Mucosa of rectum (tissue), 2 donors: ENCODE results near the gene RMND5A.
"Not testable (repeated sequence)": the region's sequence is repeated elsewhere in the genome, so short reads cannot be mapped to it uniquely, and the experiment has no call there.

Source experiments
- H3K27ac ChIP-seq, 2 donors: one replicate each; pipeline ENCODE4 v1.7.0; 2013; ENCODE audit warnings: inconsistent platforms in 2 of 2, low read depth in 2 of 2, low read length in 2 of 2
- H3K27me3 ChIP-seq, 2 donors: one replicate each; pipeline ENCODE4 v1.7.0; 2013; ENCODE audit warnings: low read length in 2 of 2; ENCODE audit not compliant: control insufficient read depth in 2 of 2, insufficient read depth in 2 of 2
- H3K36me3 ChIP-seq, 2 donors: one replicate each; pipeline ENCODE4 v1.7.0; 2013; ENCODE audit warnings: low read length in 2 of 2; ENCODE audit not compliant: control insufficient read depth in 2 of 2, insufficient read depth in 2 of 2
- H3K4me1 ChIP-seq, 2 donors: one replicate each; pipeline ENCODE4 v1.7.0; 2013; ENCODE audit warnings: low read length in 2 of 2, mild to moderate bottlenecking in 1 of 2; ENCODE audit not compliant: control insufficient read depth in 2 of 2, insufficient read depth in 2 of 2
- H3K4me3 ChIP-seq, 2 donors: one replicate each; pipeline ENCODE4 v1.7.0; 2013; ENCODE audit warnings: low read length in 2 of 2
- H3K9ac ChIP-seq, 2 donors: one replicate each; pipeline ENCODE4 v1.7.0; 2013; ENCODE audit warnings: low read length in 2 of 2, low read depth in 1 of 2, mild to moderate bottlenecking in 1 of 2
- H3K9me3 ChIP-seq, 2 donors: one replicate each; pipeline ENCODE4 v1.7.0; 2013; ENCODE audit warnings: low read length in 2 of 2; ENCODE audit not compliant: control insufficient read depth in 2 of 2
- donor health status: healthy.
- donor health status: Normal muscosa, but diverticular disease.

RMND5A gene

DNA sequence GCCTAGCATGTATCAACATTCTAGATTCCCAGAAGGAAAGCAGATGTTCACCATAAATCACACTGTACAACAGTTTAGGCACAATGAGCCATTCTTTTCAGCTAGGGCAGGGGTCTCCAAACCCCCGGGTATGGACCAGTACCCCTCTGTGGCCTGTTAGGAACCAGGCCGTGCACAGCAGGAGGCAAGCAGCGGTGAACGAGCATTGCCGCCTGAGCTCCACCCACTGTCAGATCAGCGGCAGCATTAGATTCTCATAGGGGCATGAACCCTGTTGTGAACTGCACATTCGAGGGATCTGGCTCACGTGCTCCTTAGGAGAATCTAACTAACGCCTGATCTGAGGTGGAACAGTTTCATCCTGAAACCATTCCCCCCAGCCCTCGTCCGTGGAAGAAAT lies 19.8 kb downstream of the RMND5A start:
- not testable (repeated sequence) for H3K27ac ChIP-seq, H3K9ac ChIP-seq

DNA sequence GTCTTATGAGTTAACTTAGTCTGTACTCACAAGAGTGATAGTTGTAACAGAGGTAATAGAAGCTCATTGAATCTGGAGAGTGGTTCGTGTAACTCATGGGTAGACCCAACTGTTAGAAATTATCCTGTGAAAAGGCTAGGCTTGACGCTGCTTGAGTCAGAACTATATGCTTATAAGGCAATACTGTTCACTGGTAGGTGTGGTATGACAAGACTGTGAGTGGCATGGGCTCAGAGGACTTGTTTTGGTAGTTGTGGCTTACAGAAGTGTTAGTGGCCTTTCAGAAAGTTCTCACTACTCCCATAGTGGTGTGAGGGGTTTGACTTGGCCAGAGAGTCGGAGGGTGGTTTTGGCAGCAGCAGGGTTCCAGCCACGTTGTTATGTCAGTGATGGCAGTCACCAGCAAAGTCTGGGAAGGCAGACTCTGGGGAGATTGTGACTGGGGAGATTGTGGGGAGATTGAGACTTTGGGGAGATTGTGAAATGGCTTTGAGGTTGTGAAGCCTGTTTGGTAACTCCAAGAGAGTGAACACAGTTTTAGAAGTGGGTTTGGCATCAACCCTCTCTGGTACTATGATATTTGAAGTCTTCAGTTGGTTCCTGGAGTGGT lies 21.9 kb downstream of the RMND5A start:
- not testable (repeated sequence) for H3K9ac ChIP-seq

More for the DNA sequence above, 19.8 kb downstream of the RMND5A start:
- not testable (repeated sequence) for H3K4me3 ChIP-seq, H3K36me3 ChIP-seq, H3K27me3 ChIP-seq, H3K4me1 ChIP-seq, H3K9me3 ChIP-seq

DNA sequence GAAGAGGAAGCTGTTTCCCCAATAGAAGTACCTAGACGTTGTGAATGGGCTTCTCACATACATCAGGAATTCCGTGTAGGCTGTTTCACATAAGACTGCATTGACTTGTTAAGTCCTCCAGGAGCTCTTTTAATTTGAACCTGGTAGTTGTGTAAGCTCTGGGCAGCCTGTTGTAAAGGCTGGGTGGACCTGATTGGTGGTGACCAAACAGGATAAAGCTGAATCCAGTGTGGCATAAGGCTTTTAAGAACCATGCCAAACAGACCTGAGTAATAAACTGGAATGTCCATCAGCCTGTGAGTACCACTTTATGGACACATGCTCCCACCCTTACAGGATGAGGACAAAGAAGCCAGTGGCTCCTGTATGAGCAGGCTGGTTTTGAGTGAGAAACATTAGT lies 24.1 kb downstream of the RMND5A start:
- H3K9me3 ChIP-seq: no peaks in the 10 kb centered on the region
- H3K36me3 ChIP-seq: peaks cover 7 to 9% of the 10 kb centered on the region in 2 donors
- H3K9ac ChIP-seq: no peak overlapping the region
- no peak overlapping the region for H3K4me3 ChIP-seq
- H3K4me1 ChIP-seq: peaks cover 7 to 11% of the 10 kb centered on the region in 2 donors
- no peaks in the 10 kb centered on the region for H3K27me3 ChIP-seq
- H3K27ac ChIP-seq: no peak overlapping the region

More for the DNA sequence above, 21.9 kb downstream of the RMND5A start:
- H3K4me3 ChIP-seq, H3K27me3 ChIP-seq, H3K27ac ChIP-seq, H3K9me3 ChIP-seq, H3K4me1 ChIP-seq, H3K36me3 ChIP-seq: not testable (repeated sequence)

DNA sequence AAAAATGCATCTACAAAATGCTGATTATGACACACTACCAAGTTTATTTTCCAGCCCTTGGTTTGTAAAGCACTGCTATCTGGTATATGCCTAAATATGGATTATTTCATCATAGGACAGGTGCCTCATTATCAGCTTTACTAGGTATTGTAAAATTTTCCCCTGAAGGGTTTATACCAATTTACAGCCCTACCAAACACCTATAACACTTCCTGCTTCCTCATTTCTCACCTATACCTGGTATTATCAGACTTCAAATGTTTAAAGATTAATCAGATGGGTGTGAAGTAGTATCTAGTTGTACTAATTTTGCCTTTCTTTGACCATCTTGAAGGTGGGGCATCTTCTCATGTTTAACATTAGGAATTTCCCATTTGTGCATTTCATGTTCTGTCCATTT lies 26.8 kb downstream of the RMND5A start:
- H3K4me1 ChIP-seq: peaks cover 7 to 11% of the 10 kb centered on the region in 2 donors
- peaks cover 11 to 14% of the 10 kb centered on the region in 2 donors for H3K36me3 ChIP-seq
- peak overlapping the region; percentile 33 to 48 for H3K27ac ChIP-seq
- H3K9me3 ChIP-seq: peaks cover 0 to 2% of the 10 kb centered on the region in 2 donors
- no peaks in the 10 kb centered on the region for H3K27me3 ChIP-seq
- H3K4me3 ChIP-seq: peak overlapping the region in 1 of 2 donors; percentile 0
- no peak overlapping the region for H3K9ac ChIP-seq

DNA sequence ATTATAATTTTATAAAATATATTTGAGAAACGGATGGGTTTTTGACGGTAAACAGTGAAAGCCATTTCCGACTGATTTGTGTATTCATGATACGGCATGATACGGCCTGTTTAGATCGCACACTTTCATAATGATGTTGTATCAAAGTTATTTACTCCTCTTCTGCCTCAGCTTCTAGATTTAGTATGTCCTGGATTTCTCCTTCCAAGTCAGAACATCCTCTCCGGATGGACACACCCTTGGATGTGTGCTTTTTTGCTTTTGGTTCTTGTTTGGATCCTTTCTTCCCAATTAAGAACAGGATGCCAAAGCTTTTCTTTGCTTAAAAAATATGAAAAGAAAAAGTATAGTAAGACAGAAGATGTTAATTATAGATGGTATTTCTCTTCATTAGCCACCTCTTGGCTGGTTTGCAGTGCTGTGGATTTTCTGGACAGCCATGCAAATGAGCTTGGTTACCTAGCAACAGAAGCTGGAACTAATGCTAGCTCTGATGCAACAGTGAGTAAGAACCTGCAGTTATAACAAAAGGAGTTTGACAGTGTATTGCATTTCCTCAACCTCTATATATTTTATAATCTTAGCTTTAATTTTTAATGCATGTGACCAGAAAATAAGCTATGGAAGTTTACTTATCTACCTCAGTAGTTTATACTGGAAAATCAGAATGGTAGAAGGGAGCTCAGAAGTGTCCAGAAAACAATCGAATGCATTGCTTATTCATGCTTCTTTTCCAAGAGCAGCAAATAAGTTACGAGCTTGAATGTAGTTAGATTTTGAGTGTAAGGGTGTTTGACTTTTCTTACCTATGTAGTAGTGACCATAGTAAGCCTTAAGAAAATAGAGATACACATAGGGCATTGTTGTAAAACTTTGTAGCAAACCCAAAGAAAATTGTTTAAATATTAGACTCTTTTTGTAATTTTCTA lies 27.9 kb downstream of the RMND5A start:
- Histone ChIP-seq H3K9me3 (peaks cover 0 to 2% of the 10 kb centered on the region in 2 donors), H3K9ac (no peak overlapping the region), H3K27me3 (no peaks in the 10 kb centered on the region), H3K4me3 (no peak overlapping the region), H3K36me3 (peaks cover 20 to 22% of the 10 kb centered on the region in 2 donors), H3K4me1 (peaks cover 7 to 11% of the 10 kb centered on the region in 2 donors), H3K27ac (no peak overlapping the region)

DNA sequence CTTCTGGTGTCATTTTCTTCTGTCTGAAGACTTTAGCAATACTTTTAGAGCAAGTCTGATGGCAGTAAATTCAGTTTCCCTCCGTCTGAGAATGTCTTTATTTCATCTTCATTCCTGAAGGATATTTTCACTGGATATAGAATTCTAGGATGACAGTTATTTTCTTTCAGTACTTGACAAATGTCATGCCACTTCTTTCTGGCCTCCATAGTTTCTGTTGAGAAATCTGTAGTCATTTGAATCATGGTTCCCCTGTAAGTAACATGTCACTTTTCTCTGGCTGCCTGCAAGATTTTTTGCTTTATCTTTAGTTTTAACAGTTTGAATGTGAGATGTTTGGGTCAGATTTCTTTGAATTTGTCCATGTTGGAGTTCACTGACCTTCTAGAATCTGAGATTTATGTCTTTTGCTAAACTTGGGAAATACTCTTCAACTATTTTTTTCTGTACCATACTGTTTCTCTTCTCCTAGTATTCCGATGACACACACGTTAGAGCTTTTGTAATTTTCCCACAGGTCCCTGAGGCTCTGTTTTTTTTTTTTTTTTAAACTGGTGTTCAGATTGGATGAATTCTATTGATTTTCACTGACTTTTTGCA lies 30.2 kb downstream of the RMND5A start:
- Histone ChIP-seq H3K36me3 (peaks cover 21 to 25% of the 10 kb centered on the region in 2 donors), H3K27me3 (no peaks in the 10 kb centered on the region), H3K4me1 (peaks cover 7 to 11% of the 10 kb centered on the region in 2 donors), H3K4me3 (no peak overlapping the region), H3K9me3 (peaks cover 0 to 2% of the 10 kb centered on the region in 2 donors), H3K9ac (no peak overlapping the region), H3K27ac (no peak overlapping the region)

DNA sequence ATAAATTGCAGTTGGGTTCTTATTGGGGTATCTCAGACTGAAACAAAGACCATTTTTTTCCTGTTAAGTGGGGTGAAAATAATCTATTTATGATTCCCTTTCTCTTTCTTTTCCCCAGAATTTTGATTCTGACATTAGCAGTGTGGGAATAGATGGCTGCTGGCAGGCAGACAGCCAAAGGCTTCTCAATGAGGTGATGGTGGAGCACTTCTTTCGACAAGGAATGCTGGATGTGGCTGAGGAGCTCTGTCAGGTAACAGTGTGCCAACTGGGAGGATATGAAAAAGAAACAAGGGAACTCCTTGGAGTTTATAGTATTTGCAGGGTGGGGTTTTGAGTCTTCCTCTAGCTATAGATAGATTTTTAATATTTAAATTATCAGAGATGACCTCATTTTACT lies 31.7 kb downstream of the RMND5A start:
- Histone ChIP-seq H3K4me3 (no peak overlapping the region), H3K27ac (no peak overlapping the region), H3K27me3 (no peaks in the 10 kb centered on the region), H3K9ac (no peak overlapping the region), H3K36me3 (peaks cover 24 to 29% of the 10 kb centered on the region in 2 donors), H3K4me1 (peaks cover 6 to 7% of the 10 kb centered on the region in 2 donors), H3K9me3 (peaks cover 0 to 2% of the 10 kb centered on the region in 2 donors)

DNA sequence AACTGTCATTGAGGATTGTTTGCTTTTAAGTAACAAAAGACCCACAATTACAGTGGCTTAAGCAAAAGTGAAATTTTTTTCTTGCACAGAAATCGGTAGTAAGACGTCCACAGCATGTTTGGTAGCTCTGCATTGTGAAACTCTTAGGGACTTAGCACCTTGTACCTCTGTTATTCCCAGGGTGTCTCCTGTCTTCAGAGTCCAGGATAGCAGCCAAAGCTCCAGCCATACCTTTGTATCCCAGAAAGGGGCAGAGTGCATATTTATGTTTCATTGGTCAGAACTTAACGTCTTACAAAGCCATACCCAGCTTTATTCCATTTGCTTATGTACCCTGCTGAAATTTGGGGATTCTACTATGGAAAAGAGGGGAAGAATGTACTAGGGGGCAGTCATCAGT lies 32.8 kb downstream of the RMND5A start:
- Histone ChIP-seq H3K9ac (no peak overlapping the region), H3K27ac (no peak overlapping the region), H3K4me1 (no peaks in the 10 kb centered on the region), H3K27me3 (no peaks in the 10 kb centered on the region), H3K9me3 (peaks cover 0 to 2% of the 10 kb centered on the region in 2 donors), H3K4me3 (no peak overlapping the region), H3K36me3 (peaks cover 26 to 35% of the 10 kb centered on the region in 2 donors)

DNA sequence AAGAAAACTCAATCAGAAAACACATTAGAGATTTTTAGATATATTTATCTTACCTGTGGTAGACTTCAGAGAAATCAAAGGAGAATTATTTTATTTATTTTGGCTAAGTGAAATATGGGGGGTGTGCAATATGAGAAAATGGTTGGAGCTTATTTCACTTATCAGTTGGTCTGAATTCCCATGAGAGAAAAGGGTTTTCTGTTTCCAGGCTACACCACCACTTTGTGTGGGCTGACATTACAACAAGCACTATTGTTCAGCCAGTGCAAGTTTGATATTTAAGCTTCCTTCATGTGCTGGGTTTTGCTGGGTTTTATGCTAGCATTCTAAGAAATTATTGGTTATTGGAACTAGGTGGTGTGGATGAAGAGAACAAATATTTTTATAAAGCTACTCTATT lies 33.5 kb downstream of the RMND5A start:
- no peak overlapping the region for H3K9ac ChIP-seq
- H3K4me3 ChIP-seq: no peak overlapping the region
- H3K36me3 ChIP-seq: peaks cover 26 to 35% of the 10 kb centered on the region in 2 donors
- no peaks in the 10 kb centered on the region for H3K4me1 ChIP-seq
- peaks cover 0 to 2% of the 10 kb centered on the region in 2 donors for H3K9me3 ChIP-seq
- H3K27ac ChIP-seq: no peak overlapping the region
- H3K27me3 ChIP-seq: no peaks in the 10 kb centered on the region

DNA sequence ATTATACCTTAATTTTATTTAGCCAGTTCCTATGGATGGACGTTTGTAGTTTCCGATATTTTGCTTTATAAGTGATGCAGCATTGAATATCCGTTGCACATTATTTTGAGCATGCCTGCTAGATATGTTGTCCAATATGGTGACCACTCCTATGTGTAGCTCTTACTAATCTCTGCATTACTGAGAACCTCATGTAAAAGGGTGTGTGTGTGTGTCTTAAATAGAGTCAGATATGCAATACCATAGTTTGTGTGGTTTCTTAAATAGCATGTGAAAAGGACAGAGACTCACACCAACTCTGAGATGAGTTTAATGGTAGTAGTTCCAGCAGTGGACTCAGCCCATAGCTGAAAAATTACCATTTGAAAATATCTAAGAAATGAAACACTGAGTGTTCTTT lies 38.3 kb downstream of the RMND5A start:
- Histone ChIP-seq H3K4me3 (no peak overlapping the region), H3K36me3 (peaks cover 8 to 24% of the 10 kb centered on the region in 2 donors), H3K27ac (no peak overlapping the region)

More for the DNA sequence above, 38.3 kb downstream of the RMND5A start:
- H3K27me3 ChIP-seq: no peaks in the 10 kb centered on the region
- H3K4me1 ChIP-seq: no peaks in the 10 kb centered on the region
- no peak overlapping the region for H3K9ac ChIP-seq
- no peaks in the 10 kb centered on the region for H3K9me3 ChIP-seq
